ENCODE data around the gene SYMPK. TPM values are rescaled to one million over a fixed set of nuclear protein-coding genes. Genes with fewer than 3 reads are reported as not detected.

The SYMPK gene
- total RNA-seq, 2 experiments from 2014 or later = 63.3 to 65.0 TPM

DNA sequence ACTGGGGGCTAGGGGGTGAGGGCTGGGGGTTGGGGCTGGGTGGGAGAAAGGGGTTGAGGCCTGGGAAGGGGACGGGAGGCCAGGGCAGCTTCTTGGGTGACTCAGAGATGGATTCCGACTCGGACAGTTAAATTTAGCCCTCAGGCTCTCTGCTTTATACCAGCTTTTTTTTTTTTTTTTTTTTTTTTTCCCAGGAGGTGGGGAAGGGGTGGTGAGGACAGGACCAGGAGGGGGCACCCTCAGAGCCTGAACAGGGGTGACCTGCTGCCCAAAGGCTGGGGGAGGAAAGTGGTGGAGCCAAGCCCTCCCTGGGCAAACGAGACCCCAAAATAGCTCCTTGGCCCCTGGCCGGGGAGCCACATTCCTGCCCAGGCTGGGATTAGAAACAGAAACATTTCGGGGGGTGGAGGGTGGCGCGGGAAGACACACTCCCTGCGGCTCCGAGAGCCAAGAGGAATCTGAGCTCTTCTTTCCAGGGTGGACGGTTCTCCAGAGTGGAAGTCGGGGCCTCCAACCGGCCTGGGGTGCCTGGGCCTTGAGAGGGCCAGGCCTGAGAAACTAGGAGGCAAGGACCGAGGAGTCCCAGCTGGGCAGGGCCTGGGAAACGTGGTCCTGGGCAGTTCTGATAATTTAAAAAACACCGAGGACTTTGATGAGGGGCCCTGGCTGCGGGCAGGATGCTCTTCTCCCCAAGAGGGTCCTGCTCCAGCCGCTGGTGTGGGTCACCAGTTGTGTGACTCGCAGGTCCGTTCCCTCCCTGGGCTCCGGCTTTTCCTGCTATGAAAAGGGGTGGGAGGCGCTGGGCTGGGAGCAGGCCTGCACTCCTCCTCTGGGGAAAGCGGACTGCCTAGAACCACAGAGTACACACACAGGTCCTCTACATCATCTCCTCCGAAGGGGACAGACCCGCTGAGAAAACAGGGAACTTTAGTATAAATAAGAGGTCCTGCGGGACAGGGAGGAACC, 79.8 kb downstream of the SYMPK start:
- Mint-ChIP-seq H3K9me3 (no peaks in the 10 kb centered on the region), H3K4me3 (no peak overlapping the region), H3K27me3 (peaks cover 36% of the 10 kb centered on the region), H3K27ac (no peak overlapping the region), H3K36me3 (ENCODE audit: low read depth) (peaks cover 36% of the 10 kb centered on the region), H3K4me1 (ENCODE audit: low read depth) (peaks cover 25% of the 10 kb centered on the region)
- TF ChIP-seq, protein P1, sequence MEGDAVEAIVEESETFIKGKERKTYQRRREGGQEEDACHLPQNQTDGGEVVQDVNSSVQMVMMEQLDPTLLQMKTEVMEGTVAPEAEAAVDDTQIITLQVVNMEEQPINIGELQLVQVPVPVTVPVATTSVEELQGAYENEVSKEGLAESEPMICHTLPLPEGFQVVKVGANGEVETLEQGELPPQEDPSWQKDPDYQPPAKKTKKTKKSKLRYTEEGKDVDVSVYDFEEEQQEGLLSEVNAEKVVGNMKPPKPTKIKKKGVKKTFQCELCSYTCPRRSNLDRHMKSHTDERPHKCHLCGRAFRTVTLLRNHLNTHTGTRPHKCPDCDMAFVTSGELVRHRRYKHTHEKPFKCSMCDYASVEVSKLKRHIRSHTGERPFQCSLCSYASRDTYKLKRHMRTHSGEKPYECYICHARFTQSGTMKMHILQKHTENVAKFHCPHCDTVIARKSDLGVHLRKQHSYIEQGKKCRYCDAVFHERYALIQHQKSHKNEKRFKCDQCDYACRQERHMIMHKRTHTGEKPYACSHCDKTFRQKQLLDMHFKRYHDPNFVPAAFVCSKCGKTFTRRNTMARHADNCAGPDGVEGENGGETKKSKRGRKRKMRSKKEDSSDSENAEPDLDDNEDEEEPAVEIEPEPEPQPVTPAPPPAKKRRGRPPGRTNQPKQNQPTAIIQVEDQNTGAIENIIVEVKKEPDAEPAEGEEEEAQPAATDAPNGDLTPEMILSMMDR (IDR thresholded peaks at IDR 0.05) = no peak
- intact Hi-C loops (cut with DNase I, micrococcal nuclease) = no loop called here
- no peak overlapping the region for H3K27ac ChIP-seq (ENCODE audit: low read depth in 1 of 2, low read length in 2 of 2)
- ChIA-PET POLR2A (interaction anchor here (0.7 to 1.4 kb wide), 3 partner anchors 10 to 470 kb away, joined by 4 to 6 read pairs (median 5); partner anchors contain the start of genes DMWD and SIX5), CTCF (interaction anchor here (0.6 to 1.2 kb wide), 3 partner anchors 11 to 298 kb away, joined by 3 to 14 read pairs (median 3); partner anchors contain the start of gene SIX5)
- no peak for DNase-seq
- peaks cover 0 to 18% of the 10 kb centered on the region in 2 experiments for H3K9me3 ChIP-seq (ENCODE audit: control insufficient read depth in 1 of 2, insufficient read depth in 1 of 2, low read length in 2 of 2)
- no peak for ATAC-seq (ENCODE audit: poor library complexity)
- H3K4me1 ChIP-seq (ENCODE audit: insufficient read depth, low read length) = peaks cover 24% of the 10 kb centered on the region
- peaks cover 22 to 33% of the 10 kb centered on the region in 2 experiments for H3K27me3 ChIP-seq (ENCODE audit: control insufficient read depth in 1 of 2, insufficient read depth in 2 of 2, low read length in 2 of 2)
- H3K4me3 ChIP-seq (ENCODE audit: low read length) = no peak overlapping the region
- peaks cover 11% of the 10 kb centered on the region for H3K36me3 ChIP-seq (ENCODE audit: insufficient read depth, low read length)

DNA sequence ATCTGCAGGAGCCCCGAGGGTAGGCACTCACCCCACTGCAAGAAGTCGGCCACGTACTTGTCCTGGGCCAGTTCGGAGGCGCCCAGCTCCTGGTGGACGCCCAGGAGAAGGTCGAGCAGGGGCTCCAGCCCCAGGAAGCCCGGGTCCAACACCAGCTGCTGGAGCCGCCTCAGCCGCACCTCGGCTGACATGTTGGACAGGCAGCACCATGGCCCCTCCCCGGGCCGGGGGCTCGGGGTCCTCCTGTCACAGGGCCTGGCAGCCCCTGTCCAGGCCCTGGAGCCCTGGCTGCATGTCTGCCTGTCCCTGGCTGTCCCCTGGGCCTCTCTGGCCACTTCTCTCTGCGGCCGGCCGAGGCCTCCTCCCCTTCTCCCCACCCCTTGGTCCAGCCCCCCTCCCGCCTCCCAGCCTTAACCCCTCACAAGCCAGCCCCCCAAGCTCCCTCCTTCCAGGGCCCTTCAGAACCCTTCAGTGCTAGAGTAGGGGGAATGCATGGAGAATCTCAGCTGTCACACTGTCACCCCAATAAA, 80.7 kb downstream of the SYMPK start, which contains the start of gene DMPK:
TSS of gene DMPK (minus strand) at position 329 of the 530 bp plus-strand sequence. CDS start at position 191, 138 bp downstream.
- H3K4me3 ChIP-seq (ENCODE audit: low read length) = no peak within 1 kb of the TSS
- DNase-seq (no peak), ATAC-seq (ENCODE audit: poor library complexity) (no peak)
- Mint-ChIP-seq H3K27me3 (peaks cover 34% of the 10 kb centered on the region), H3K4me3 (no peak within 1 kb of the TSS), H3K9me3 (no peaks in the 10 kb centered on the region), H3K36me3 (ENCODE audit: low read depth) (peaks cover 28% of the 10 kb centered on the region), H3K27ac (no peak within 1 kb of the TSS), H3K4me1 (ENCODE audit: low read depth) (peaks cover 23% of the 10 kb centered on the region)
- intact Hi-C loops (cut with DNase I, micrococcal nuclease) = no loop called here
- H3K9me3 ChIP-seq (ENCODE audit: control insufficient read depth in 1 of 2, insufficient read depth in 1 of 2, low read length in 2 of 2) = peaks cover 0 to 18% of the 10 kb centered on the region in 2 experiments
- peaks cover 16% of the 10 kb centered on the region for H3K36me3 ChIP-seq (ENCODE audit: insufficient read depth, low read length)
- CTCF ChIA-PET = interaction anchor here (0.6 to 1.2 kb wide), 4 partner anchors 10 to 343 kb away, joined by 3 to 14 read pairs (median 4); partner anchors contain the start of gene SIX5
- peaks cover 22 to 38% of the 10 kb centered on the region in 2 experiments for H3K27me3 ChIP-seq (ENCODE audit: control insufficient read depth in 1 of 2, insufficient read depth in 2 of 2, low read length in 2 of 2)
- TF ChIP-seq, protein P1 (IDR thresholded peaks at IDR 0.05) = no peak
- H3K4me1 ChIP-seq (ENCODE audit: insufficient read depth, low read length) = peaks cover 24% of the 10 kb centered on the region
- H3K27ac ChIP-seq (ENCODE audit: low read depth in 1 of 2, low read length in 2 of 2) = no peak within 1 kb of the TSS
- POLR2A ChIA-PET = interaction anchor here (1.4 kb wide), 2 partner anchors 11 to 12 kb away, joined by 5 to 6 read pairs; partner anchors contain the start of genes DMWD and SIX5
